ENCODE results near the gene COL7A1. TPM values are rescaled to one million over a fixed set of nuclear protein-coding genes. Genes with fewer than 3 reads are reported as not detected.
"Not testable (repeated sequence)": the region's sequence is repeated elsewhere in the genome, so short reads cannot be mapped to it uniquely, and the experiment has no call there.

COL7A1 gene
- polyA plus RNA-seq, 6 donors from 2014 or later, result not detected

DNA sequence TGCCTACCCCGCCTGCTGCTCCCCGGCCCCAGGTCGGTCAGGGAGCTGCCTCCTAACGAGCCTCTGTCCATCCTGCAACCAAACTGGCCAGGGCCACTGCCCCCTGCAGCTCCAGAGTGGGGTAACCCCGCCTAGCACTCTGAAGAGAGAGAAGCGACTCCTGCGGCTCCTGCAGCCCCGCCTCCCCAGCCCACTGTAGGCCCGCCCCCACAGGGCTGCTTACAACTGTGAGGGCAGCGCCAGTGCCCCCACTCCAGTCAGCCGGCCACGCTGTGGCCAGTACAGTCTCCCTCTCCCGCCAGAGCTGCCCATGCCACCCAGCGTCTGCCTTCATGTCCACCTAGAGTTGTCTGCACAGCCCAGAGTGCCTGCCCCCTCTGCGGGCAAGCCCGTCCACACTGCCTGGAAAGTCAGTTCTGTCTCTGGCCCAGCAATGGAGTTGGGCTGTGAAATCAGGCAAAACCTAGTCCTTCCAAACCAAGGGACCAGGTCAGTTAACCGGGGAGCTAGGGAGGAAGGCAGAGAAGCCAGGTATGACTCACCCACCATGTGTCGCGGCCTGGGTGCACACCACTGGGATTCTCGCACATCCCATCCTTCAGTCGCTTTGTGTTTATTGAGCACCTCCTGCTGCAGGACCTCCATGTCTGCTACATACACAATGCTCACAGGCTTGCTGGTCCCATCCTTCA, 33.9 kb downstream of the COL7A1 start:
- Mint-ChIP-seq H3K9me3 (no peaks in the 10 kb centered on the region), H3K4me3 (peak overlapping the region in 2 of 8 donors; percentile 20 to 27), H3K4me1 (peaks cover 34 to 40% (median 34%) of the 10 kb centered on the region in 3 donors), H3K36me3 (no peaks in the 10 kb centered on the region), H3K27me3 (no peaks in the 10 kb centered on the region), H3K27ac (no peak overlapping the region)
- DNase-seq (no peak), ATAC-seq (ENCODE audit: low read depth in 2 of 2) (no peak)

DNA sequence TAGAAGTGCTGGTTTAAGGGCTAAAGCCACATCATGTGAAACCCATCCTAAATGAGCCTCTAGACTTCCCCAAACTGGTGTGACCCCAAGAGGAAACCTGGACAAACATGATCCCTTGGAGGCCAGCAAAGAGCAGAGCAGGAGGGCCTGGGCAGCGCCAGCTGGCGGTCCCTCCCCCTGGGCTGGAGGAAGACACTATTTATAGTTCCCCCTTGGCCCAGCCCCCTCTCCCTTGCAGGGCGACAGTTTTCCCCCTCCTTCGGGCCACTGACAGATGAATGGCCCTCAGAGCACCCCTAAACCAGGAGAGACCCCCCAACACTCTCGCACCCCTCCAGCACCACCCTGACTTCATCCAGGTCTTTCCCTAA, 34.5 kb downstream of the COL7A1 start:
- H3K36me3 Mint-ChIP-seq, result no peaks in the 10 kb centered on the region
- no peak for ATAC-seq (ENCODE audit: low read depth in 2 of 2)
- DNase-seq, result no peak
- peaks cover 34 to 44% (median 34%) of the 10 kb centered on the region in 3 donors for H3K4me1 Mint-ChIP-seq
- H3K27ac Mint-ChIP-seq, result peak overlapping the region in 2 of 6 donors; percentile 18 to 68
- no peaks in the 10 kb centered on the region for H3K27me3 Mint-ChIP-seq
- H3K4me3 Mint-ChIP-seq, result peak overlapping the region in 3 of 8 donors; percentile 27 to 74 (median 33)
- no peaks in the 10 kb centered on the region for H3K9me3 Mint-ChIP-seq

DNA sequence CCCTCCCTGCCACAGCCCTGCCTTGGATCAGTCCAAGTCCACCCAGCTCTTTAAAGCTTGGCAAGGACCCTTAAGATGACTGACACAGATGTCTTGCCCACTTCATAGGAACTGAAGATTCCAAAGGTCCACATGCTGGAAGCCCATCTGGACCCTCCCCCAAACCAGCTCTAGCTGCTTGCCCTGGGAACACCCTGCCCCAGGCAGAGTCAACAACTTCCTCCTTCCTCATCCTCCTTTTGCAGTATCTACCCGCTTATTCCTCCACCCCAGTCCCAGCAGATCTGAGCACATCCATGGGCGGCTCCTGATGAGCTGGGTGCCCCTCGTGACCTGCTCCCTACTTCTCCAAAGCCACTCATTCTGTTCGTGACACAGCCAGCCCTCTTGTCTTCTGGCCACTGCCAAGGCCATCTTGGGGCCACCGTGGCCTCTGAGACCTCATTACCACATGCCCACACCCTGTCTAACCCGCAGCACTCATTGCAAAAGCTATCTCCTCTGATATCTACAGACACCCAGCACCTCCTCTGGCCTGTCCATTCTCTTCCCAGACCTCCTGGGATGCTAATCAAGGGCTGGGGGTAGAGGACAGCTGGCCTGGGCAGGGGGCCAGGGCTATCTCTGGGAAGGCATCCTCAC, 36.5 kb downstream of the COL7A1 start:
- Mint-ChIP-seq H3K4me1 (peaks cover 34 to 50% (median 34%) of the 10 kb centered on the region in 3 donors), H3K36me3 (no peaks in the 10 kb centered on the region), H3K9me3 (no peaks in the 10 kb centered on the region), H3K27ac (peak overlapping the region in 3 of 6 donors; percentile 71 to 90 (median 76)), H3K4me3 (peak overlapping the region in 7 of 8 donors; percentile 0 to 93 (median 82)), H3K27me3 (no peaks in the 10 kb centered on the region)
- DNase-seq (no peak), ATAC-seq (ENCODE audit: low read depth in 2 of 2) (no peak)

DNA sequence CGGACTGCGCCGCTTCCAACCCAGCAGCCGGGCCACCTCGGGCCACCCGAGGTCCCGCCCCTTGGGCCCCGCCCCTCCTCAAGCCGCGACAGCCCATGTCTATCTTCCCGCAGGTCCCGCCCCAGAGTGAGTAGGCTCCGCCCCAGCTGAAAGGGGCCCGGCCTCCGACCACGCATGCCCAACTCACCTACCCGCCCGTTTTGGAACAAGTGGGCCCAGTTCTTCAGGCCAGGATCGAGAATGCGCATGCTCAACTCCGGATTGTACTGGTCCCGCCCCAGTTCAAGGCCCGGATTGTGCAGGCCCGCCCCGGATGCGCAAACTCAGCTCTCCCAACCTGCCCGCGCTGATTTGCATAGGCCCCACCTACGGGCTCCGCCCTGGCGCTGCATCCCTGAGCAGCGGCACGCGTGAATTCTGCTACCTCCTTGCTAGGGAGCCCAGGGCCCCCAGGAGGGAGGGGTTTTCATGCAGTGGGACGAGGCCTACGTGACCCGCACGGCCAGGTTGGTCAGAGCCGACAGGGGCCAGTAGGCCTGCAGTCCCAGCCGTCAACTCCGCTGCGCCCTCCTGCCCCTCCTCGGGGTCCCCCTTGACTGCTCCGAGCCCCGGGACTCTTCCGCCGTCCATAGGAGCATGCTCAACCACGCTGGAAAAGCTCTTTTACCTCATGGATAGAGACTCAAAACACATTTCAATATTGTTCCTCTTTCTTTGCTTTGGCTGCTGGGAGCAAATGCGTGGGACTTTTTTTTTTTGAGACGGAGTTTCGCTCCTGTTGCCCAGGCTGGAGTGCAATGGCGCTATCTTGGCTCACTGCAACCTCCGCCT, 38.1 kb downstream of the COL7A1 start, which contains the start of gene PFKFB4:
Gene PFKFB4, minus strand, starts transcription at position 8 of the 831 bp plus-strand sequence. CDS start 26 bp downstream, outside the sequence.
- Mint-ChIP-seq H3K36me3 (no peaks in the 10 kb centered on the region), H3K4me1 (peaks cover 34 to 50% (median 34%) of the 10 kb centered on the region in 3 donors), H3K9me3 (no peaks in the 10 kb centered on the region), H3K27me3 (no peaks in the 10 kb centered on the region), H3K27ac (peak within 1 kb of the TSS; percentile 74 to 97 (median 94)), H3K4me3 (peak within 1 kb of the TSS; percentile 81 to 97 (median 89))
- ATAC-seq (ENCODE audit: low read depth in 2 of 2), result peak; percentile 83 to 88
- peak; percentile 99 for DNase-seq

GRCh38 chr3:48555949-48556795, 39.0 kb downstream of the COL7A1 start:
- Mint-ChIP-seq H3K27ac (peak overlapping the region in 4 of 6 donors; percentile 66 to 95 (median 84)), H3K4me1 (peaks cover 34 to 50% (median 34%) of the 10 kb centered on the region in 3 donors), H3K4me3 (peak overlapping the region; percentile 81 to 97 (median 89)), H3K27me3 (no peaks in the 10 kb centered on the region), H3K36me3 (no peaks in the 10 kb centered on the region), H3K9me3 (no peaks in the 10 kb centered on the region)
- DNase-seq (no peak), ATAC-seq (ENCODE audit: low read depth in 2 of 2) (no peak)

DNA sequence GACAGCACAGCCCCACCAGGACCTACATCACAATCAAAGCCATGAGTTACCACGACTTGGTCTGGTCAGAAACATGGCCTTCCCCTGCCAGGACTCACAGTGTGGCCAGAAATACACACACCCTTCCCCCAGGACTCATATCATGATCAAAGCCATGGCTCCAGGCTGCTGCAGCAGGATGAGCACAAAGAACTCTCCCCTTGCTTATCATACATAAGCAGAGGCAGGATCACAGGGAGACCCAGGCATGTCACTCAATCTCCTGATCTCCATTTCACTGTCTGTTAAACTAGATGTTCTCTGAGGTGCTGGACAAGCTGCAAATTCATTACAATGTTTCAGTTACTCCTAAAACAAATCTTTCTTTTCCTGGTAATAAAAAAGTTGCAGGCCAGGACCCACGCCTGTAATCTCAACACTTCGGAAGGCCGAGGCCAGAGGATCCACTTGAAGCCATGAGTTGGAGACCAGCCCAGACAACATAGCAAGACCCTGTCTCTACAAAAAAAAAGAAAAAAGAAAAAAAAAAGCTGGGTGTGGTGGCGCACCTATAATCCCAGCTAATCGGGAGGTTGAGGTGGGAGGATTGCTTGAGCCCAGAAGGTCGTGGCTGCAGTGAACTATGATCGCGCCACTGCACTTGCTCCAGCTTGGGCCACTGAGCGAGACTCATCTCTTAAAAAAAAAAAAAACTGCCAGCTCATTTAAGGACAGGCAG, 39.7 kb downstream of the COL7A1 start:
- no peaks in the 10 kb centered on the region for H3K36me3 Mint-ChIP-seq
- ATAC-seq (ENCODE audit: low read depth in 2 of 2) (no peak), DNase-seq (no peak)
- H3K4me1 Mint-ChIP-seq, result peaks cover 31 to 43% (median 32%) of the 10 kb centered on the region in 3 donors
- H3K4me3 Mint-ChIP-seq, result peak overlapping the region in 7 of 8 donors; percentile 55 to 92 (median 82)
- H3K27me3 Mint-ChIP-seq, result no peaks in the 10 kb centered on the region
- H3K27ac Mint-ChIP-seq, result peak overlapping the region in 1 of 6 donors; percentile 72
- H3K9me3 Mint-ChIP-seq, result no peaks in the 10 kb centered on the region

GRCh38 chr3:48553886-48554845, 41.0 kb downstream of the COL7A1 start:
- DNase-seq (no peak), ATAC-seq (ENCODE audit: low read depth in 2 of 2) (no peak)
- peaks cover 20 to 32% (median 24%) of the 10 kb centered on the region in 3 donors for H3K4me1 Mint-ChIP-seq

GRCh38 chr3:48553361-48553760, 41.8 kb downstream of the COL7A1 start:
- no peak for ATAC-seq (ENCODE audit: low read depth in 2 of 2)
- H3K9me3 Mint-ChIP-seq, result no peaks in the 10 kb centered on the region
- no peak overlapping the region for H3K27ac Mint-ChIP-seq
- H3K4me1 Mint-ChIP-seq, result peaks cover 14 to 29% (median 18%) of the 10 kb centered on the region in 3 donors
- DNase-seq, result no peak
- no peaks in the 10 kb centered on the region for H3K36me3 Mint-ChIP-seq
- H3K27me3 Mint-ChIP-seq, result no peaks in the 10 kb centered on the region
- H3K4me3 Mint-ChIP-seq, result no peak overlapping the region

More at GRCh38 chr3:48553886-48554845, 41.0 kb downstream of the COL7A1 start:
- Mint-ChIP-seq H3K36me3 (no peaks in the 10 kb centered on the region), H3K27ac (no peak overlapping the region), H3K9me3 (no peaks in the 10 kb centered on the region), H3K4me3 (peak overlapping the region in 2 of 8 donors; percentile 49 to 82), H3K27me3 (no peaks in the 10 kb centered on the region)

GRCh38 chr3:48552111-48552951, 42.8 kb downstream of the COL7A1 start:
- no peak for ATAC-seq (ENCODE audit: low read depth in 2 of 2)
- Mint-ChIP-seq H3K27me3 (no peaks in the 10 kb centered on the region), H3K4me1 (peaks cover 8 to 20% (median 10%) of the 10 kb centered on the region in 3 donors), H3K9me3 (no peaks in the 10 kb centered on the region), H3K36me3 (no peaks in the 10 kb centered on the region), H3K4me3 (no peak overlapping the region), H3K27ac (no peak overlapping the region)
- no peak for DNase-seq

- H3K36me3 Mint-ChIP-seq; H3K9me3 Mint-ChIP-seq; ATAC-seq (ENCODE audit: low read depth in 2 of 2); H3K27me3 Mint-ChIP-seq; DNase-seq; H3K27ac Mint-ChIP-seq; H3K4me3 Mint-ChIP-seq: not testable (repeated sequence)
- peaks cover 2 to 16% (median 3%) of the 10 kb centered on the region in 3 donors for H3K4me1 Mint-ChIP-seq
Observed at GRCh38 chr3:48551651-48552050, 43.5 kb downstream of the COL7A1 start.
